Measurements from ENCODE around the gene PLCE1.
A peak's percentile ranks its signal among the peaks of the same experiment; 100 is the strongest.

The PLCE1 gene

DNA sequence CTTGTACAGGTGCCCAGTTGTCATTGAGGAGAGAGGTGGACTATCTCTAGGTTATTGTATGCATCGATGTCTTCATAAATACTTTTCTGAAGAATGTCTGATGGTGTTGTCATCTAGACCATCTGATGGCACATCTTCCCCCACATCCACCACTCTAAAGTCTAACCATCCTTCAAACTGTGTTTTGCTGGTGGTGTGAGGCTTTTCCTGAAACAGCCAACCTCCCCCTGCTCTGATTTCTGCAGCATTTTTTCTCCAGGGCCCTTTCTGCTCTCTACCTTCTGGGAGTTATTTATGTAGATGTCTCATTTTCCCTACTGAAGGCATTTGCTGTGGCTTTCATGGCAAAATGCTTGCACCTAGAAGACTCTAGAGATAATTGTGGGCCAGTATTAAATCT, 1.5 kb downstream of the PLCE1 start:
- DNase-seq, result no peak

DNA sequence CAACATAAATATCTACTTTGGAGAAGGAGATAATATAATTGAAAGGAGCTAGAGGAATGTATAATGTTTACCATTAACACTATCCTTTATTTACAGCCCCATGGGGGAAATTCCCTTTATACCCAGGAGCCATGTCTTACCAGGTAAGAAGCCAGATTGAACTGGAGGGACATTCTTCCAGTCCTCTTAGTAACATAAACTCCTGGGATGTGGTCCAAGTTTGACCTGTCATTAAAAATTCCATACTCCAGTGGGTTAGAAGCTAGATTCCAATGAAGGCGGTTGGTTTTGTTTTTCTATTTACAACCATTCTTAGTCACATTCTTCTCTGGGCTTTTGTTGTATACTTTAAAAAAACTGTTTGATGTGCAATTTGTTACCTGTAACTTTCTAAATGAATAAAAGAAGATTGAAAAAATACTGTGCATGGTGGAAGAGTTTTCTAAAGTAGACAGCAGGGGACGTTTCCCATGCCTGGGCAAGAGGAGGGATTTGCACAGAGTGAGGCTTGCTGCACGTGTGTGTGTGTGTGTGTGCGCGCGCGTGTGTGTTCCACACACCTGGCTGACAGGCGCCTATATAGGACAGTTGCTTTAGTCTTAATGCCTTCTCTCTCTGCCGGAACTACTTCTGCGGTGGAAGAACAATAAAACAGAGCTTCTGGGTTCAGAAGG, 2.0 kb downstream of the PLCE1 start:
- DNase-seq, result peak in 1 of 2 experiments; percentile 1

- DNase-seq, result no peak
Observed at GRCh38 chr10:93996551-93996950, 2.8 kb downstream of the PLCE1 start.

DNA sequence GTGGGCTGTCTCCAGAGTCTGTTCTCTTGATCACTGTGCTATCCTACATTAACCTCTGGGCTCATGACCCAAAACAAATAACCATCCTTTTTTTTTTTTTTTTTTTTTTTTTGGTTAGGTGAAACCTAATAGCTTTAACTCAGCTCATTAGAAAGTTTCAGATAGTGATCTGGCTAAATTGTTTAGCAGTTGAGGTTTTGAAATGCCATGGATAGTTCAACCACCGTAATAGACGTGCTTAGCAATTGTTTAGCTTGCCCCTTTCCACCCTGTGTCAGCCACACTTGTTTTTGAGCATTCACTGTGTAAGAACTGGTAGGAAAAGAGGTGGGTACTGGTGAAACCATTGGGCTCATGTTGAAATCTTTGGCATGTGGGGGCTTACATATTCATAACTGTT, 3.8 kb downstream of the PLCE1 start:
- DNase-seq, result no peak

DNA sequence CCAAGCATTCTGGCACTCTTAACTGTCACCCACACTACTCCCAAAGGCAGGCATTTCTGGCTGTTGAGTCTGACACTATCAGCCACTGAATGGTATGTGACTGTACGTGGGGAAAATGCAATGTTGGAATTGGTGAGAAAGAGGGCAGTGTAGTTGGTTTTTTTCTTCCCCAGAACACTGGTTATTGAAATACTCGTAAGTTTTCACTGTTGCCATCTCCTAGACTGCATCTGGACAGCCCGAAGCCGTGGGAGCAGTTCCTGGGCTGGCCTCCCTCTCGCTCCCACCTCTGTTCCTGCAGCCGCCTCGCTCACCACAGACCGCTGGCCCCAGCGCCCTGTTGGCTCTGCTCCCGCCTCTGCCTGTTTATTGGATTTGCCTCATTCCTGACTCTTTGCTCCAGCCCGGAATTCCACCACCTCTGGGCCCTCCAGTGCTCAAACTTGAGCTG, 5.7 kb downstream of the PLCE1 start:
- DNase-seq, result no peak

GRCh38 chr10:94000638-94001415, 7.1 kb downstream of the PLCE1 start:
- no peak for DNase-seq

GRCh38 chr10:94001416-94001810, 7.7 kb downstream of the PLCE1 start:
- DNase-seq, result no peak

- peak; percentile 8 to 18 for DNase-seq
Observed at GRCh38 chr10:94002156-94002555, 8.4 kb downstream of the PLCE1 start.

GRCh38 chr10:94003488-94003887, 9.8 kb downstream of the PLCE1 start:
- no peak for DNase-seq

GRCh38 chr10:94005050-94005449, 11.3 kb downstream of the PLCE1 start:
- no peak for DNase-seq

DNA sequence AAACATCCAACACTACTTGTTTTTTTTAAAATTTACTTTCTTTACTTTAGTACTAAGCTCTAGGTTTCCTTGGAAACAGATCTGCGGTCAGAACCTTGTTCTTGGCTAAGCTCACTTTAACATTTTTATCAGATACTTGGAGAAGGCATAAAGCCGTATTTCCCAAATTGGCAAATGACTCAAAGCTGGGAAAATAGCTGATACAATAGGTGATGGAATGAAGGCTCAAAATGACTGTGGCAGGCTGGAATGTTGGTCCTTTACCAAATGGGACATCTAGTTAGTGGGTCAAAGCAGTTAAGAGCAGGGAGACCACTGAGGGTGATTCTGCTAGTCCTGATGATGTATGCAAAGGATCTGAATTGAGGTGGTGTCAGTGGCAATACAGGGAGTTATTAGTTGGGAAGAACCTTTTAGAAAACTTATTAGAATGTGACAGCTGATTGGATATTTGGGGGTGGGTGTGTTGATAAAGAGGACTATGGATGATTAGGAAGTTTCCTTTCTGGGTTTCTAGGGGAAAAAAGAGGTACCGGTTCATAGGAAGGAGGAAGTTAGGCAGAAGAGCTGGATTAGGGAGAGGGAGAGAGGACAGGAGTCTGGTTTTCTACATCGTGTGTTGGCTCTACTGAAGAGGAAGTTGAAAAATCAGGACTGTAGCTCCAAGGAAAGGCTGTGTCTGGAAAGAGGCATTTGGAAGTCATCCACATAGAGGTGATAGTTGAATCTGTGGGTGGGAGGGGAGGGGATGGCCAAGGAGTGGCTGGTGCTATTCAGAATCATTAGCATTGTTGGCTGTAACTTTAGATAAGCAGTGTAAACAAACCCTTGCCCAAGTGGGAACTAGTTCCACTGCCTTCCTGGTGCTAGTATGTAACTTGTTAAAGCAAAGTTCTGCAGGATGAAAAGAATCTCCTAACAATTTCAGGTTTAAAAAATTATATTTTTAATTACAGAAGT, 13.1 kb downstream of the PLCE1 start:
- no peak for DNase-seq

DNA sequence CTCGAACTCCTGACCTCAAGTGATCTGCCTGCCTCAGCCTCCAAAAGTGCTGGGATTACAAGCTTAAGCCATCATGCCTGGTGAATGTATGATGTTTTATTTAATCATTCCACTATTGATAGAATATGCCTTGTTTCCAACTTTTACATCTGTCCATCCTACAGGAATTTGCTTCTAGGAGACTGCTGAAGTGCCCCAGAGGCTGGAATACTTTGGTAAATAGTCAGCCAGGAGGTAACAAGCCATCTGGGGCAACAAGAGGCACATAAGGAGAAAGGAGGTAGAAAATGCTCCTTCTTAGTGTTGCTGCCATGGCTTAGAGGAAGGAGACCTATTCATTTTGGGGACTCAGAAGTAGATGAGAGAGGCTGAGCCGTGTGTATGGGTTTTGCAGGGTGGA, 14.8 kb downstream of the PLCE1 start:
- no peak for DNase-seq

DNA sequence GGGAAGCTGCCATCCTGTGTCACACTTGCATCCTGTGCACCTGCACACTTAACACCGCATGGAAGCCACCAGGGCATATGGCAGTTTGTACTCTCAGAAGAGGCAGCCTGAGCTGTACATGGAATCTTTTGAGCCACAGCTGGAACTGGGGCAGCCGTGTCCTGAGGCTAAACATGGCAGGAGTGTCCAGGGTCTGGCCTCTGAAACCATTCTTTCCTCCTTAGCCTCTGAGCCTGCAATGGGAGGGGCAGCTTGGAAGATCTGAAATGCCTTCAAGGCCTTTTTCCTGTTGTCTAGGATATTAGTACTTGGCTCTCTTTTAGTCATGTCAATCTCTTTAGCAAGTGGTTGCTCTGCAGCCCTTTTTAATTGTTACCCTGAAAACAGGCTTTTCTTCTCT, 16.4 kb downstream of the PLCE1 start:
- no peak for DNase-seq

DNA sequence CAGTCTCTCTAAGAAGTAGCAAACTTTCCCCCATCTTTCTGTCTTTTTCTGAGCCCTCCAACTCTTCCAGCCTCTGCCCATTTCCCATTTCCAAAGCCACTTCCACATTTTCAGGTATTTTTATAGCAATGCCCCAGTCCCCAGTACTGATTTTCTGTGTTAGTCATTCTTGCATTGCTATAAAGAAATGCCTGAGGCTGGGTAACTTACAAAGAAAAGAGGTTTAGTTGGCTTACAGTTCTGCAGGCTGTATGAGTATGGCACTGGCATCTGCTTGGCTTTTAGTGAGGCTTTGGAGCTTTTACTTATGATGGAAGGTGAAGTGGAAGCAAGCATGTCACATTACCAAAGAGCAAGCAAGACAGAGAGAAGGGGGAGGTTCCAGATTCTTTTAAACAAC, 17.2 kb downstream of the PLCE1 start:
- no peak for DNase-seq

GRCh38 chr10:94011296-94011695, 17.6 kb downstream of the PLCE1 start:
- no peak for DNase-seq

DNA sequence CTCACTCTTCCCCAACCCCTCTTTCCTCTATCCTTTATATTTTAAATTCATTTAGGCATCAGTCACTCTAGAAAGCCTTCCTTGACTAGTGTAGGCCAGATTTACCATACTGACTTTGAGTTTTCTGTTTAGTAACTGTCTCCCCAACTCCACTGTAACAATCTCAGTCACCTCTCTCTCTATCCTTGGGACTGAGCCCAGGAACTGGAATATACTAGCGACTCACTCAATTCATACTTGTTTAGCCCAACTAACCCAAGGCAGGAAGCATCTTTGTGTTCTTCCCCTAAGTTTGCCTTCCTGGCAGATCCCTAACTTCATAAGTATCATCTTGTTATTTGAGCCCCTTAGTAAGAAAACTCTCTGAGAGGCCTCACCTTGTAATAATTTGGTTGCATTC, 19.1 kb downstream of the PLCE1 start:
- DNase-seq, result no peak

DNA sequence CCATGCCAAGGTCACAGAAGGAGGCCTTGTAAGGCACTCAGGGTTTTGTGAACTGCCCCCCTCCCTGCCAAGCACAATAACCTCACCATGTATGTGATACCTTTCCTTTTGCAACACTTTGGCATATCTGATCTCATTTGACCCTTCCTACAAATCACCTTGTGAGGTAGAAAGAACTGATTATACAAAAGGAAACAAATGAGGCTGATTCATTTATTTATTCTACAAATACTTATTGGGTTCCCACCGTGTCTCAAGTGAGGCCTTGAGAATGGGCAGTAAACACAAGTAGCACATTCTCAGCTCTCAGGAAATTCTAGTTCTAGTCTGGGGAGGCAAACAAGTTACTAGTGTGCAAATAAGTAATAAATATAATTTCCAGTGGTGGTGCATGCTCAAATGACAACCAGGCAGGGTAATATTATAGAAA, 19.6 kb downstream of the PLCE1 start:
- no peak for DNase-seq

- no peak for DNase-seq
Observed at GRCh38 chr10:94014304-94014703, 20.6 kb downstream of the PLCE1 start.

DNA sequence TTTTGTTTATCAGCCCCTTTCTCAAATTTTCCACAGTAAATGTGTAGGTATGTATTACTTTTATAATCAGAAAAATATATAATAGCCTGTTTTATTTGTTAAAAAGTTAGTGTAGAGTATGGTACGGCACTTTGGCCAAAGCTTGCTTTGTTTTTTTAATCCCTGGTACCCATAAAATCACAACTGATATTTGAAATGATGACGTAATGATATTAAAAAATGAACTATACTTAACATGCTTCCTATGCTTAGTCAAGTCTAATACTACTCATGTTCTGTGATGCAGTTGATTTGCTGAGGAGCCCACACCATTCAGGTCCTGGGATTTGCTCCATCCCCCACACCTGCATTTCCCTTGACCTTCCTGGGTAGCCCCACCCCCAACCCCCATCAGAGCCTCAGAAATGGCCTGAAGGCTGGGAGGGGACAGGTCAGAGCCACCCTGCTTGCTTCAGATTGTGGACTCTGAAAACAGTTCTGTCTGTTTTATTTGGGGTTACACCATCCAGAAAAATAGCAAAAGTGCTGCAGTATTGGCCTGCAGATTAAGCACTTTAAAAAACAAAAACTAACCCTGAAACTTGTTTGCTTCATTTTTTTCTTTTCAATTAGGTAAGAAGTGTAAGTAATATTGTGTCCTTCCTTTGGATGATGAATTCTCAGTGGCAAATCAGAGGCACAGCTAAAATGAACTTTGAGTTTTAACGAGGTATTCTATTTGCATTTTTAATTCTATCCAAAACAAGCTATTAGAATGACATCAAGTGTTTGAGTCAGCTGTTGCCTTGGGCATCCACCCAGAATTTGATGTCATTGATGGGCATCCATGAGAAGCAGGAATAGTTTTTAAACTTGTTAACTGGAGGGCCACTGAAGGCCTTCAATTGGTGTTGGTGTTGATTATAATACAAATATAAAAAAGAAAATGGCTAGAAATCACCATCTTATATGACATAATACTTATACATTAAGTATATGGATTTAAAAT, 23.3 kb downstream of the PLCE1 start:
- DNase-seq, result peak in 1 of 2 experiments; percentile 27

DNA sequence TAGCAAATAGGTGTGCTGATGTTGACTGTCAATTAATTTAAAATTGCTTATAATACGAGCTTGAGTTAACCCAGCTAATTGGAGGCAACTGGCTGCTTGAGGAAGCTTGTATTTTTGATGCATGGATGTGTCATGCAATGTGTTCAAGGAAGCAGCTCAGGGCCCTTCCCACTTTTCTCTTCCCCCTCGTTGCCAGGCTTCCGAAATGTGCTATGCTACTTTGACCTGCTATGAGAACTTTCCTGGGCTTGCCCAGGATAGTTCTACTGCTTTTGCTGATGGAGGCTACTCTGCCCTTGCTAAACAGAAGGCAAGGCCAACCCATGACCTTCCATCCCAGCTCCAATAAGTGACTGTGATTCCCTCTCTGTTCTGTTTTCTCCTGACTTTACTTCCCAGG, 24.4 kb downstream of the PLCE1 start:
- no peak for DNase-seq

- no peak for DNase-seq
Observed at GRCh38 chr10:94023906-94024305, 30.2 kb downstream of the PLCE1 start.

GRCh38 chr10:94024407-94024806, 30.7 kb downstream of the PLCE1 start:
- DNase-seq, result no peak

Data from NCI-H446 (cell line).